GM12873 (cell line): ENCODE data around the gene IGIP.

Source experiments
- CTCF ChIP-seq: IDR thresholded peaks from 2 replicates; pipeline ENCODE4 v1.5.1; 2012; ENCODE audit warnings: low read depth, mild to moderate bottlenecking, moderate library complexity, low read length, control low read depth; ENCODE audit not compliant: insufficient read depth; ENCODE audit errors: missing control alignments

IGIP gene

DNA sequence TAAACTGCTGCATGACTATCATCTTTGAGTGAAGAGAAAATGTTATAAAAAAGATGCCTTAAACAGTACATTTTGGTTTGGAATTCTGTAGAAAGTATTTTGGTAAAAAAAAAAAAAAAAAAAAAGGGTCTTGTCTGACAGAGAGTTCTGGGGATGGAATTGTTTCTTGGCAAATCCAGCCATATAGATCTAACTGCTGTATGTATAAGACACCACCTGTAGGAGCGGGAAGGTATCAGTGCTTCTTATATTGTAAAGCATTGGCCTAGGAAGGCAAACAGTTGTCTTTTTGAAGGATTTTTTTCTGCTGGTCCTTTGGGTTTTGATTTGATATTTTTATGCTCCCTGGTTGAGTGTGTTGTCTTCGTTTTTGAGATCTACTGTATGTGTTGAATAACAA is 9.0 kb upstream of the IGIP start:
- TF ChIP-seq CTCF = peak; percentile 8

GRCh38 chr5:140117523-140117922 is 8.2 kb upstream of the IGIP start:
- TF ChIP-seq CTCF = no peak

GRCh38 chr5:140118302-140118936 is 7.3 kb upstream of the IGIP start:
- no peak for TF ChIP-seq CTCF

DNA sequence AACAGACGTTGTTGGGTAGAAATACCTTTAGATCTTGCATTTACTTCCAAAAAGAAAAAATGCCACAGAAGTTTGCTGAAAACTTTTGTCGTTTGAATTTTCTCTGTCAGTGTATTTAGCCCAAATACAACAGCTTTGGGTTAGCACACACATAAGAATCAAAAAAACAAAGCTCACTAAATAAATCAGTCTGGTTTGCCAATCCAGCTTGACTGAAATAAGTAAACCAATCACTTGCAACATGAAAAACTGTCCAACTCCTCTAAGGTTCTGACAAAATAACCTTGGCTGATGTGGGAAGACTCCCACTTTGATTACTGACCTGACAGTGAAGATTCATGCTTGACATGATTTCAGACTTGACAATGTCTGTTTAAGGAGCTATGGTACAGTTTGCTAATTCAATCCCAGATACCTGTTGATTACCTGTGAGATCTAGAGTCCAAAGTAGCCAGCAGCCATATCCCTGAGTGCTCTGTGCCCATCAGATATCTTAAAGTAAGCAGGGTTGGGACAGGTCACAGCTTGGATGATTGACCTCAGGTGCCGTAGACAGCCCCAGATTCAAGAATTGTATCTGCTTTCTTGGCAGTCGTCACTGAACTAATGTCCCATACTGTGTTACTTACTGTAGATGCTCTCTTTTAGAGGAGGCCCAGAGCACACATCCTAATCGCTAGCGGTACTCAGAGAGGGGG is 727 bp downstream of the IGIP start:
- TF ChIP-seq CTCF = no peak

DNA sequence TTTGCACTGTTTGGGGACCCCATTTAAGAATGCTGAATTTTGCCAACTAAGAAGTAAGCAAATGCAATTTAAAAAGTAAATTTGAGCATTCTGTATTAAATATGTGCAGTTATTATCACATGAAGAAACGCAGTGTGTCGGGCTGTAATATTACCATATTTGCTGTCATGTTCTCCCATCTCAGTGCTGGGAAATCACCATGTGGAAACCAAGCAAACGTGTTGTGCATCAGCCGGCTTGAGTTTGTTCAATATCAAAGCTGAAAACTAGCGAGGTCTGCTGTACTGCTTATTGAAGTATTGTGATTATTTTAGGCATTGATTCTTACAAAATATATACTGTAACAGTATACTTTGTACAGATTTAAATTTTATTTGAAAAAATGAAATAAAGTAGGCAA is 2.6 kb downstream of the IGIP start:
- no peak for TF ChIP-seq CTCF

- TF ChIP-seq CTCF = no peak
These were observed 5.4 kb downstream of the IGIP start for GRCh38 chr5:140130949-140131733.

GRCh38 chr5:140131967-140132409 is 6.3 kb downstream of the IGIP start:
- no peak for TF ChIP-seq CTCF
